Ovary (tissue), 3 donors: ENCODE data around the gene SLC29A4.

Experiments used
- EP300 ChIP-seq: sonication (generic); formaldehyde crosslinking; IDR thresholded peaks from one replicate; pipeline ENCODE4 v1.6.1; 2017; ENCODE audit warnings: antibody characterized with exemption
- POLR2A ChIP-seq: fragments of 450-650 bp; IDR thresholded peaks from one replicate; pipeline ENCODE4 v1.6.1; 2017; ENCODE audit warnings: antibody characterized with exemption, mild to moderate bottlenecking, moderate library complexity
- TF ChIP-seq, protein P1 (sequence below), 3 donors: fragments of 450-650 bp in 2 of 3; fragments of 200-600 bp in 1 of 3; IDR thresholded peaks; one replicate each; pipeline versions ENCODE4 v1.5.1 to v1.8.0; 2016 to 2022; ENCODE audit warnings: antibody characterized with exemption in 3 of 3, mild to moderate bottlenecking in 1 of 3
- donor health status: DM: no; HTN: no; CAD: no.

DNA sequence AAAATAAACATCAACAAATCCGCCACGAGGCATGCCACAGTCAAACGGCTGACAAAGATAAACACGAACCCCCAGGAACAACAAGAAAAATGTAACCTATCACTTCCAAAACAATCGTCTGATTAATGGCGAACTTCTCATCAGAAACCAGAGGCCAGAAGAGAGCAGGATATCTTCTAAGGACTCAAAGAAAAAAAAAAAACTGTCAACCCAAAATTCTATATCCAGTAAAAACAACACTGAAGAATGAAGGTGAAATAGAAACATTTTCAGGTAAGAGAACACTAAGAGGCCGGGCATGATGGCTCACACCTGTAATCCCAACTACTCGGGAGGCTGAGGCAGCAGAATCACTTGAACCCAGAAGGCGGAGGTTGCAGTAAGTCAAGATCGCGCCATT lies 54.3 kb downstream of the SLC29A4 start:
- TF ChIP-seq, protein P1, sequence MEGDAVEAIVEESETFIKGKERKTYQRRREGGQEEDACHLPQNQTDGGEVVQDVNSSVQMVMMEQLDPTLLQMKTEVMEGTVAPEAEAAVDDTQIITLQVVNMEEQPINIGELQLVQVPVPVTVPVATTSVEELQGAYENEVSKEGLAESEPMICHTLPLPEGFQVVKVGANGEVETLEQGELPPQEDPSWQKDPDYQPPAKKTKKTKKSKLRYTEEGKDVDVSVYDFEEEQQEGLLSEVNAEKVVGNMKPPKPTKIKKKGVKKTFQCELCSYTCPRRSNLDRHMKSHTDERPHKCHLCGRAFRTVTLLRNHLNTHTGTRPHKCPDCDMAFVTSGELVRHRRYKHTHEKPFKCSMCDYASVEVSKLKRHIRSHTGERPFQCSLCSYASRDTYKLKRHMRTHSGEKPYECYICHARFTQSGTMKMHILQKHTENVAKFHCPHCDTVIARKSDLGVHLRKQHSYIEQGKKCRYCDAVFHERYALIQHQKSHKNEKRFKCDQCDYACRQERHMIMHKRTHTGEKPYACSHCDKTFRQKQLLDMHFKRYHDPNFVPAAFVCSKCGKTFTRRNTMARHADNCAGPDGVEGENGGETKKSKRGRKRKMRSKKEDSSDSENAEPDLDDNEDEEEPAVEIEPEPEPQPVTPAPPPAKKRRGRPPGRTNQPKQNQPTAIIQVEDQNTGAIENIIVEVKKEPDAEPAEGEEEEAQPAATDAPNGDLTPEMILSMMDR (IDR thresholded peaks at IDR 0.05), result no peak
- no peak for TF ChIP-seq EP300
- TF ChIP-seq POLR2A, result no peak
